DMS114 treated with DMSO at 0.1 percent for 48 hours (cell line): ENCODE results near the gene FIBP.

Experiments used
- DNase-seq: peaks from one replicate; lab custom pipeline; 2025; ENCODE audit not compliant: unreplicated experiment; lab: John Stamatoyannopoulos, UW

Gene FIBP

GRCh38 chr11:65860278-65861164, 27.8 kb downstream of the FIBP start, which contains the start of gene MUS81:
TSS of gene MUS81 (plus strand) at chr11:65860433. CDS start at chr11:65860754, 321 bp downstream.
- peak; percentile 89 for DNase-seq

- peak; percentile 61 for DNase-seq
These were observed 28.4 kb downstream of the FIBP start for GRCh38 chr11:65859812-65860277.

DNA sequence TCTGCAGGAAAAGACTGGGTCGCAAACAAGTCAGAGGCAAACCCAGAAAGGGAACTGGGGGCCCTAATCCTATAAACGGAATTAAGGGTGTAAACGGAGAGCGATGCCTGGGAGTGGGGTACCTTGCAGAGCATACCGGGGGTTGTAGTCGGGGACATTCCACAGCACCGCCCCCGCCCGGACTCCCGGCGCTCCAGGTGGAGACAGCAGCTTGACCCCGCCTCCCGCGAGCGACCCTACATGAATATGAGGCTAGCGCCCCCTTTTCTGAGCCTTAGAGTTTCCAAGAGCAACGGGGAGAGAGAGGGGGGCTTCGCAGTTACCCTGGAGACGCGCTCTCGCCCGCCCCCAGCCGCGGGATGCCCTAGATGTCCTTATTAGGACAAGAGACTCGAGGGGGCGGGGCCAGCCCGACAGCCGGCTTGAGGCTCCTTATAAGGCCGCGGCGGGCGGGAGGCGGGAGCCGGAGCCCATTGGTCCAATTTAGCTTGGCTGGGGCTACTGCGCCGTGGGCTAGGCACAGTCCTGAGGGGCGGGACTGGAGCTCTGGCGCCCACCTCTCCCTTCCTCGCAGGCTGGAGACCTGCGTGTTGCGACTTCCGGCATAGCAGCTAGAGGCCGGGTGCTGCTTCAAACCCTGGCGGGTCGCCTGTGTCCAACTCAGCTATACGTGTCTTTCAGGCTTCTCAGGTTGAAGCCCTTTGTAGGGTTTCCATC, 29.0 kb downstream of the FIBP start:
- DNase-seq, result peak; percentile 97

DNA sequence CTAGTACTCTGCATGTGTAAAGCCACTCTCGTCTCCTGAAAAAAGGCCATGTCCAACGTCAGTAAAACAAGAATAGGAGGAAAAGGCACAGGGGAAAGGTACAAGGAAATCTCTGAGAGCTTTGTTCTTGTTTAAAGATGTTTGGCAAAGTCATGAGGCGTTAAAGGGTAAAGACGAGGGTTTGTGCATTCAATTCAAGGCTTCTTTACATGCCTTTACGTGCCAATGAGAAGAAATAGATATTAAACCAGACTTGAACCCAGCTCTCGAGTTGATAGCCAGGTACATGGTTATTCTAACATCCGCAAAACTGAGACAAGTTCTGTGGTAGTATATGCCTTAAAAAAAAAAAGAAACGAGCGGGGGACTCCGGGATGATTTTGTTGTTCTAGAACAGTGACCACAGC, 29.6 kb downstream of the FIBP start:
- DNase-seq, result no peak

- DNase-seq, result peak; percentile 94
These were observed 30.2 kb downstream of the FIBP start, which contains the start of gene CFL1 for GRCh38 chr11:65857853-65858680. TSS of gene CFL1 (minus strand) at chr11:65858180. CDS start at chr11:65858099, 81 bp downstream.

- DNase-seq, result no peak
These were observed 30.8 kb downstream of the FIBP start for GRCh38 chr11:65857500-65857852.

DNA sequence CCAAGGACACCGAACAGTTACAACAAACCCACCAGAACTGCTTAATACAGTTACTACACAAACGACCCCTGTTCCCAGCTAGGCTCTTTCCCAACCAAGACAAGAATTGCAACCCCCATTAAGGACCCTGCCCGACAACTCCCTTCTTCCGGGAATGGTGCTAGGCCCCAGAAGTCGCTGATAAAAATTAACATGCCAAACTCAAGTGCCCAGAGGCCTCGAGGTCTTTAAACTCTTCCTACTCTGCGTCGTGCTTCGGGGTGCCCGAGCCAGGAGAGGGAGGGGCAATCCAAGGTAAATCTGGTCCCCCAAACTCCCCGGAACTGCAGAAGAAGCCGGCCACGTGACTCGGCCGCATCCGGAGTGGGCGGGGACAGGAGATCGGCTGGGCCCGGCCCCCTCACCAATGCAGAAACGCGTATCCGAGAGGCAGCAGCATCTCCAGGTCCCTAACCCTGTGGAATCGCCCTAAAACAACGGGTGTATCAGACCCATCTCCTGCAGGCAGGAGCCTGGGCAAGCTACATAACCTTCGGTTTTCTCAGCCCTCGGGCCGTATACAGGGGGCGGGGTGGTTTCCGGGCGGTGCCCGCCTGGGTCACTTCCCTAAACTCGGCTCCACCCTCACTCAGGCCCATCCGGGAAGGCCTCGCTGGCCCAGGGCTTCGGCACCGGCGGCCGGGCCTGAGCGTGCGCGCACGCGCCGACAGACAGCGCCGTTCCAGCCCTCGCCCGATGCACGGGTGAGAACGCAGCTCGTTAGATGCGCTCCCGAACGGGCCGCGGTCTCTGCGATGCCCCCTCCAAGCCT, 31.4 kb downstream of the FIBP start:
- peak; percentile 76 for DNase-seq

DNA sequence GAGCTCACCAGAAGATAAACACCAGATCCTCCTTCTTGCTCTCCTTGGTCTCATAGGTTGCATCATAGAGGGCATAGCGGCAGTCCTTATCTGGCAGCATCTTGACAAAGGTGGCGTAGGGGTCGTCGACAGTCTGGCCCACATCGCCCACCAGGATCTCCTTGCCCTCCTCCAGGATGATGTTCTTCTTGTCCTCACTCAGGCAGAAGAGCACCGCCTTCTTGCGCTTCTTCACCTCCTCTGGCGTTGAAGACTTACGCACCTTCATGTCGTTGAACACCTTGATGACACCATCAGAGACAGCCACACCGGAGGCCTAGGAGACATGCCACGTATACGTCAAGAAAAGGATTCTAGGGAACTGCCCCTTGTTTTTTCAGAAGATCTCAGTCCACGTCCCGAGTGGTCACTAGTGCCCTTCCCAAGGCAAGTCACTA, 32.3 kb downstream of the FIBP start:
- no peak for DNase-seq

- no peak for DNase-seq
These were observed 33.1 kb downstream of the FIBP start for GRCh38 chr11:65854852-65855837.

DNA sequence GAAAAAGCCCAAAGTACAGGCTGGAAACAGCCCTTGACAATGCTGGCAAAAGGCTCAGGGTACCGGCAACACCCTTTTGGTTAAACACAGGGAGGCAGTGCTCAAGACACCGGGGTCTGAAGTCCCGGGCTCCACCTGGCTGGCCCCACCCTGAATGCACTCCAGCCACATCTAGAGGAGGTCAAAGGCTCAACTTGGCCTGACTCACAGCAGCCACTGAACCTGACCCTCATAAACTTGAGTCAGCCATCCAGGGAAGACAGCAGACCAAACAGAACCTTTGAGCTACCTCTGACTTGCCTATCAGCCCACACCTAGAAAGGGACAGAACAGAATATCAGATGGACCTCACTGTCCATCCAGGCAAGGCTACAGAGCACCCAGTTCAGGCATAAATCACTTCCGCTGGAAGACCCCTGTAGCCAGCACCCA, 34.1 kb downstream of the FIBP start:
- no peak for DNase-seq

GRCh38 chr11:65853246-65853979, 34.9 kb downstream of the FIBP start:
- no peak for DNase-seq

- DNase-seq, result no peak
These were observed 35.6 kb downstream of the FIBP start for GRCh38 chr11:65852508-65853245.

DNA sequence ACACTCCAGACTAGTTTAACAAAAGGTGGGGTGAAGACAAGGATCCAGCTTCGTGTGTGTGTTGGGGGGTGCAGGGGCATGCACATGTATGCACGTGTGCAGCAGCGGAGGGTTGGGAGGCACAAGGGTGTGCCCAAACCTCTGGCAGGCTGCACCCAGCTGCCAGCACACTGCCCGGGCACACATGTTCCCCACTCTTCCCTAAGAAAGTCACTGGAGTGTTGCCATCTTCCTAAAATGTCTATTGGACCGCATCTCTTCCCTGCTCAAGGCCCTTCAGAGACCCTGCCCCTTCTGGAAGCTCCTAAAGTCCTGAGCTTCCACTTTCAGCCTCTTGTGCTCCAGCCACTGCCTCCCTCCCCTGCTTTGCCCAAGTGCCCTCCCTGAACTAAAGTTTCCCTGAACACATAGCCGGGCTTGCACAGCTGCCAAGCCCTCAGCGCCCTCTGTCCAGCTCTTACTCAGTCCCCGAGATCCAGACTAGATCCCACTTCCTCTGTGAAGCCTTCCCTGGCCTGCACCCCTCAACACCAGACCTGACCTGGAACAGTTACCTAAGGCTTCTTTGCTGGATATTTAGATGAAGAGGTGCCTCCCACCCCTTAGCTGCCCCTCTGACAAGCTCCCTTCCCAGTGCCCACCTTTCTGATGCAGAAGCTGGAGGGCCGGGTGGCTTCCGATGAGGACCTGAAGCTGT, 36.3 kb downstream of the FIBP start:
- DNase-seq, result no peak

DNA sequence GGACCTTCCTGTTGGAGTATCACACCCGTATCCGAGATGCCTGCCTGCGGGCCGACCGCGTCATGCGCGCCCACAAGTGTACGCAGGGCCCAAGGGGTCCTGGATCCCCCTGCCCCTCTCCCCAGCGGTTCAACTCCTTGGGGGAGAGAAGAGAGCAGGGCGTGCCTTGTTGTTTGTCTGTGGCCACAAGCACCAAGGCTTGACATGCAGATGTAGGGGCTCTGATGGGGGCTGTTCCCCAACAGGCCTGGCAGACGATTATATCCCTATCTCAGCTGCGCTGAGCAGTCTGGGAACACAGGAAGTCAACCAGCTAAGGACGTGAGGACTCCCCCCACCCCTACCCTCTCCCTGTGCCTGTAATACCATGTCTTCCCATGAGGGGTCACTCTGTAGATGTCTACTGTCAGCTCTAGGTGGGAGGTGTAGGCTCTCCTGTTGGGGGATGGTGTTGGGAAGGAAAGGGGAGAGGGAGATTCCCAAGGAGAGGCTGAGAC, 37.1 kb downstream of the FIBP start:
- no peak for DNase-seq

GRCh38 chr11:65850217-65851082, 37.8 kb downstream of the FIBP start:
- no peak for DNase-seq

DNA sequence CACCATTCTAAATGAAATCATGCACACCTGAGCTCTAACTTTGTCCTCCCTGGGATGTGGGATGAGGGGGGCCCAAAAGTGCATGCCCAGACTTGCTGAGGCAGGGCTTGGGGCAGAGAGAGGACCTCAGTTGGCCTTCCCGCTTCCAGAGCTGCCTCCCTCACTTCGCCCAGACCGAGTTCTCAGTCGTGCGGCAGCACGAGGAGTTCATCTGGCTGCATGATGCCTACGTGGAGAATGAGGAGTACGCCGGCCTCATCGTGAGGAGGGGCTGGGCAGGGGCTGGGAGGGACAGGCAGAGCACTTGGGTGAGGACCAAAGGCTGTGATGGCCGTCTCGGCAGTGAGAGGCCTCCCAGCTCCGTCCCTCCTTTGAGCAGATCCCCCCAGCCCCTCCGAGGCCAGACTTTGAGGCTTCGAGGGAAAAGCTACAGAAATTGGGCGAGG, 38.5 kb downstream of the FIBP start:
- DNase-seq, result no peak
